Hepatocyte (in vitro differentiated cells): ENCODE results near the gene BRCA2. TPM values are rescaled to one million over a fixed set of nuclear protein-coding genes. Genes with fewer than 3 reads are reported as not detected.

Experiments used
- DNase-seq: peaks from one replicate; pipeline ENCODE4 v3.0.0-alpha.2; 2016; ENCODE audit warnings: low spot score
- H2AFZ ChIP-seq: fragments of 200-600 bp; sonication (generic); 2 replicates; pipeline ENCODE4 v1.6.0; 2016; ENCODE audit warnings: antibody characterized with exemption, mild to moderate bottlenecking
- H3K27ac ChIP-seq: fragments of 200-600 bp; sonication (generic); 2 replicates; pipeline ENCODE4 v1.5.1; 2016; ENCODE audit warnings: mild to moderate bottlenecking
- H3K27me3 ChIP-seq: fragments of 200-600 bp; sonication (generic); 2 replicates; pipeline ENCODE4 v1.6.1; 2016
- H3K36me3 ChIP-seq: fragments of 200-600 bp; sonication (generic); replicated peaks from 2 replicates; pipeline ENCODE4 v1.5.1; 2016; ENCODE audit warnings: low read depth; ENCODE audit not compliant: insufficient read depth
- H3K4me1 ChIP-seq: fragments of 200-600 bp; sonication (generic); 2 replicates; pipeline ENCODE4 v1.5.1; 2016; ENCODE audit warnings: mild to moderate bottlenecking, moderate library complexity; ENCODE audit not compliant: insufficient read depth
- H3K4me2 ChIP-seq: fragments of 200-600 bp; sonication (generic); 2 replicates; pipeline ENCODE4 v1.6.0; 2016
- H3K4me3 ChIP-seq: fragments of 200-600 bp; sonication (generic); 2 replicates; pipeline ENCODE4 v1.5.1; 2016; ENCODE audit warnings: mild to moderate bottlenecking
- H3K79me2 ChIP-seq: fragments of 200-600 bp; sonication (generic); 2 replicates; pipeline ENCODE4 v1.6.0; 2017; ENCODE audit warnings: mild to moderate bottlenecking
- H3K9me2 ChIP-seq: fragments of 200-600 bp; sonication (generic); replicated peaks from 2 replicates; pipeline ENCODE4 v1.6.0; 2017; ENCODE audit warnings: mild to moderate bottlenecking; ENCODE audit not compliant: insufficient read depth
- H3K9me3 ChIP-seq: fragments of 200-600 bp; sonication (generic); 2 replicates; pipeline ENCODE4 v1.5.1; 2016; ENCODE audit warnings: low read depth, mild to moderate bottlenecking
- H4K20me1 ChIP-seq: fragments of 200-600 bp; sonication (generic); 2 replicates; pipeline ENCODE4 v1.6.0; 2016; ENCODE audit warnings: mild to moderate bottlenecking; ENCODE audit not compliant: insufficient read depth, poor library complexity, severe bottlenecking
- EZH2 ChIP-seq: fragments of 200-600 bp; sonication (generic); IDR thresholded peaks from 2 replicates; pipeline ENCODE4 v1.6.1; 2016; ENCODE audit warnings: antibody characterized with exemption, mild to moderate bottlenecking, borderline replicate concordance
- EZH2phosphoT487 ChIP-seq: fragments of 200-600 bp; sonication (generic); IDR thresholded peaks from one replicate; pipeline ENCODE4 v1.6.1; 2018; ENCODE audit warnings: antibody characterized with exemption, mild to moderate bottlenecking, low read depth, moderate library complexity; ENCODE audit not compliant: unreplicated experiment, severe bottlenecking
- WGBS: methylation state at CpG from one replicate; pipeline ENCODE4 v1.1.6; 2016; ENCODE audit warnings: low lambda C conversion rate; ENCODE audit errors: missing lambda C conversion rate; 5-methylcytosine and 5-hydroxymethylcytosine counted together
- polyA plus RNA-seq: library from polyadenylated mRNA; unstranded; fragments of >200 nt; fragmentation: Nextera tagmentation; extraction: Ambion mirVana; gene quantifications from 2 replicates; pipeline ENCODE4 v1.2.1, GENCODE V29; 2016
- total RNA-seq: library from RNA; depleted of rRNA; stranded (reverse); fragments of >200 nt; gene quantifications from 2 replicates; pipeline ENCODE4 v1.2.3, GENCODE V29; 2014
- TF ChIP-seq, protein P1 (sequence below): fragments of 200-600 bp; sonication (generic); IDR thresholded peaks from 2 replicates; pipeline ENCODE4 v1.5.1; 2016; ENCODE audit warnings: antibody characterized with exemption, mild to moderate bottlenecking; ENCODE audit not compliant: poor library complexity

BRCA2 gene
- total and polyA plus RNA-seq, 2 experiments from 2014 or later, result 1.4 to 2.8 TPM

DNA sequence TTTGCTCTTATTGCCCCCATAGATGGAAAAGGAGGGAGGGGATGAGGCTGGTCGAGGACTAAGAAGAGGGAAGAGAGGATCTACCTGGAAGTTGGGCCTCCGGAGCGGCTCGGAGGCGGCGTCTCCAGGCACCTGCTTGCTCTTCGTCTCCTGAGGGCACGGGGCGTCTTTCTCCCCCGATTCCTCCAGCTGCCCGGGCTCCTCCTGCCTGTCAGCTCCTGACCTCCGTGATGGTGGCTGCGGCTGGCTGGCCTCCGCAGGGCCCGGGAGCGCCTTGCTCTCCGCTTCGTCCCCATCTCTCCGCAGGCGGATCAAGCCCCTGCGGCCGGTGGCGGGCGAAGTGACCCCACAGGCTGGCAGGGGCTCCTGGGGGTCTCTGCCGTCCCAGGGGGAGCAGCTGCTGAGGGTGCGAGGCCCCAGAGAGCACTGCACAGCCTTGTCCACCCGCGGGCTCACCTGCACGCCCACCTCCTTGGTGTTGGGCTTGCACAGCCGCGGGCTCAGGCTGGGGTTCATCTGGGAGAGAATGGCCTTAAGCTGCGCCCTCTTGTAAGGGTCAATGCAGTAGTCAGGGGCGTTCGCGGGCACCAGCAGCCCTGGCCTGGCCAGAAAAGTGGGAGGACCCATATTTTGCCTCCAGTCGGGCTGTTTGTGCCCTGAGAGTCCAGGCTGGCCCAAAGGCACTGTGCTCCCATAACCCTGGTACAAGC, 4.0 kb upstream of the BRCA2 start:
- no peaks in the 10 kb centered on the region for H3K9me3 ChIP-seq
- no peak for DNase-seq
- H3K9me2 ChIP-seq, result no peaks in the 10 kb centered on the region
- H3K27me3 ChIP-seq, result no peaks in the 10 kb centered on the region
- no peaks in the 10 kb centered on the region for H3K36me3 ChIP-seq
- no peak for TF ChIP-seq EZH2
- TF ChIP-seq, protein P1, sequence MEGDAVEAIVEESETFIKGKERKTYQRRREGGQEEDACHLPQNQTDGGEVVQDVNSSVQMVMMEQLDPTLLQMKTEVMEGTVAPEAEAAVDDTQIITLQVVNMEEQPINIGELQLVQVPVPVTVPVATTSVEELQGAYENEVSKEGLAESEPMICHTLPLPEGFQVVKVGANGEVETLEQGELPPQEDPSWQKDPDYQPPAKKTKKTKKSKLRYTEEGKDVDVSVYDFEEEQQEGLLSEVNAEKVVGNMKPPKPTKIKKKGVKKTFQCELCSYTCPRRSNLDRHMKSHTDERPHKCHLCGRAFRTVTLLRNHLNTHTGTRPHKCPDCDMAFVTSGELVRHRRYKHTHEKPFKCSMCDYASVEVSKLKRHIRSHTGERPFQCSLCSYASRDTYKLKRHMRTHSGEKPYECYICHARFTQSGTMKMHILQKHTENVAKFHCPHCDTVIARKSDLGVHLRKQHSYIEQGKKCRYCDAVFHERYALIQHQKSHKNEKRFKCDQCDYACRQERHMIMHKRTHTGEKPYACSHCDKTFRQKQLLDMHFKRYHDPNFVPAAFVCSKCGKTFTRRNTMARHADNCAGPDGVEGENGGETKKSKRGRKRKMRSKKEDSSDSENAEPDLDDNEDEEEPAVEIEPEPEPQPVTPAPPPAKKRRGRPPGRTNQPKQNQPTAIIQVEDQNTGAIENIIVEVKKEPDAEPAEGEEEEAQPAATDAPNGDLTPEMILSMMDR, result no peak
- no peak for TF ChIP-seq EZH2phosphoT487
- H2AFZ ChIP-seq, result no peak overlapping the region
- no peak overlapping the region for H3K4me2 ChIP-seq
- H4K20me1 ChIP-seq, result no peaks in the 10 kb centered on the region
- H3K79me2 ChIP-seq, result no peaks in the 10 kb centered on the region
- no peaks in the 10 kb centered on the region for H3K4me1 ChIP-seq
- H3K27ac ChIP-seq, result no peak overlapping the region
- 96% methylated on average over 36 of the region's 36 CpGs for WGBS
- no peak overlapping the region for H3K4me3 ChIP-seq

DNA sequence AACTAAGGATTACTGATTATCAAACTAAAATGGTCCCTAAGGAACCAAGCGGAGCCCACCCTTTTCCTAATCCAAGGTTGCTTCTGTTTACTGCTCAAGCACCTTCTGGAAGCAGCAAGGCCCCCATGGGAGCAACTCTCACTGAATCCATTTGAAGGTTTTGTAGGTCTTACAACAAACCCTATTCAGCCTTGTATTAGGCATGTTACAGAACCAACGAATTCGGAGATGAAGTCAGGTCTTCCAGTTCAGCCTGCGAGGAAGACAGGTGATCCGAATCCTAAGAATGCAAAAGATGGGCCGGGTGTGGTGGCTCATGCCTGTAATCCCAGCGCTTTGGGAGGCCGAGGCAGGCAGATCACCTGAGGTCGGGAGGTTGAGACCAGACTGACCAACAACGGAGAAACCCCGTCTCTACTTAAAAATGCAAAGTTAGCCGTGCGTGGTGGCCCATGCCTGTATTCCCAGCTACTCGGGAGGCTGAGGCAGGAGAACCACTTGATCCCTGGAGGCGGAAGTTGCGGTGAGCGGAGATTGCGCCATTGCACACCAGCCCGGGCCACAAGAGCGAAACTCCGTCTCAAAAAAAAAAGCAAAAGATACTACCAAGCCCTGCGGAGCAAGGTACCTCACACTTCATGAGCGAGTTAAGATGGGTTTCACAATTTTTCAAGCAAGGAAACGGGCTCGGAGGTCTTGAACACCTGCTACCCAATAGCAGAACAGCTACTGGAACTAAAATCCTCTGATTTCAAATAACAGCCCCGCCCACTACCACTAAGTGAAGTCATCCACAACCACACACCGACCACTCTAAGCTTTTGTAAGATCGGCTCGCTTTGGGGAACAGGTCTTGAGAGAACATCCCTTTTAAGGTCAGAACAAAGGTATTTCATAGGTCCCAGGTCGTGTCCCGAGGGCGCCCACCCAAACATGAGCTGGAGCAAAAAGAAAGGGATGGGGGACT, 754 bp upstream of the BRCA2 start:
- Histone ChIP-seq H3K27me3 (no peaks in the 10 kb centered on the region), H3K36me3 (no peaks in the 10 kb centered on the region), H4K20me1 (no peaks in the 10 kb centered on the region), H2AFZ (peak overlapping the region; percentile 100), H3K27ac (peak overlapping the region; percentile 99), H3K4me2 (peak overlapping the region; percentile 91), H3K4me3 (peak overlapping the region; percentile 79), H3K79me2 (no peaks in the 10 kb centered on the region), H3K4me1 (no peaks in the 10 kb centered on the region), H3K9me2 (no peaks in the 10 kb centered on the region), H3K9me3 (no peaks in the 10 kb centered on the region)
- peak; percentile 66 for DNase-seq
- WGBS, result 83% methylated on average over 32 of the region's 32 CpGs
- TF ChIP-seq, protein P1, result no peak
- no peak for TF ChIP-seq EZH2
- no peak for TF ChIP-seq EZH2phosphoT487

DNA sequence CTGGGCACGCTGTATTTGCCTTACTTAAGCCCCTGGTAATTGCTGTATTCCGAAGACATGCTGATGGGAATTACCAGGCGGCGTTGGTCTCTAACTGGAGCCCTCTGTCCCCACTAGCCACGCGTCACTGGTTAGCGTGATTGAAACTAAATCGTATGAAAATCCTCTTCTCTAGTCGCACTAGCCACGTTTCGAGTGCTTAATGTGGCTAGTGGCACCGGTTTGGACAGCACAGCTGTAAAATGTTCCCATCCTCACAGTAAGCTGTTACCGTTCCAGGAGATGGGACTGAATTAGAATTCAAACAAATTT, 676 bp downstream of the BRCA2 start:
- no peaks in the 10 kb centered on the region for H3K4me1 ChIP-seq
- peak overlapping the region; percentile 100 for H2AFZ ChIP-seq
- H3K9me2 ChIP-seq, result no peaks in the 10 kb centered on the region
- no peaks in the 10 kb centered on the region for H3K79me2 ChIP-seq
- H3K4me2 ChIP-seq, result peak overlapping the region; percentile 91
- H3K9me3 ChIP-seq, result no peaks in the 10 kb centered on the region
- no peaks in the 10 kb centered on the region for H4K20me1 ChIP-seq
- under 1% methylated on average over 13 of the region's 13 CpGs for WGBS
- no peaks in the 10 kb centered on the region for H3K36me3 ChIP-seq
- no peaks in the 10 kb centered on the region for H3K27me3 ChIP-seq
- DNase-seq, result no peak
- H3K4me3 ChIP-seq, result peak overlapping the region; percentile 79
- H3K27ac ChIP-seq, result peak overlapping the region; percentile 99
- TF ChIP-seq, protein P1, result no peak
- no peak for TF ChIP-seq EZH2phosphoT487
- TF ChIP-seq EZH2, result no peak
